HG03175 (cell line): ENCODE data around the gene NTRK2.

Experiments
- ATAC-seq: cut with Tn5 transposase; IDR thresholded peaks from one replicate; pipeline ENCODE4 v1.9.1; 2021; ENCODE audit warnings: mild to moderate bottlenecking, moderate library complexity; ENCODE audit not compliant: unreplicated experiment

The NTRK2 gene

GRCh38 chr9:84966876-84967830, 297.6 kb downstream of the NTRK2 start:
- ATAC-seq = no peak

DNA sequence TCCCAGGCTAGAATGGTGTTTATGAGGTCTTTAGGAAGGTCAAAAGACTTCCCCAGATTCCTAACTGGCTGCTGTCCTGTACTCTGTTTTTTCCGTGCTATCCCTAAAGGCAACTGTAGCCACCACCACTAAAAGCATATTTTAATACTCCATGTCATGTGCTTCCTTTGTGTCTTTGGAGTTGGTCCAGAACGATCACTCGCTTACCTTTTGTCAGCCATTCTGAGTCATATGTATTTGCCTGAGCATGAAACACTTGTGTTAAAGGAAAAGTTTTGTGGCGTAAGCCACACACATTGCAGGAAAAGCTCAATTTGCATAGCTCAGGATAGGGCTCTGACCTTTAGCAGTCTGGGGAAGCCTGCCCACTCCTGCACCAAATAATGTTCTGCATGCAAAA, 299.6 kb downstream of the NTRK2 start:
- no peak for ATAC-seq

DNA sequence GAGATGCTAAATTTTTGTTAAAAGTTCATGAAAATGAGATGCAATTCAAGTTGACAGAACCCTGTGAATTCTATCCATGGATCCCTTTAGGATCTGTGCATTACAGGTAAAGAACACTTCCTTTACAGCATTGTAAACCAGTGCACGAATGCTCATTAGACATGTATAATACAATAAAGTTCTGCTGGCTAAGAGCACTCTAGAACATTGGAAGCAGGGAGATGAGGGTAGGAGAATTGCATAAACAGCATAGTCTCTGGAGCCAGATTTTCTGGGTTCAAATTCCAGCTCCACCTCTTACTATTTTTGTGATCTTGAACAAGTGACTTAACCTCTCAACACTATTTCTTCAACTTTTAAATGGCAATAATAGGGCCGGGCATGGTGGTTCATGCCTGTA, 300.2 kb downstream of the NTRK2 start:
- no peak for ATAC-seq

- no peak for ATAC-seq
Observed at GRCh38 chr9:84970432-84970831, 300.9 kb downstream of the NTRK2 start.

- no peak for ATAC-seq
Observed at GRCh38 chr9:84971571-84971970, 302.0 kb downstream of the NTRK2 start.

DNA sequence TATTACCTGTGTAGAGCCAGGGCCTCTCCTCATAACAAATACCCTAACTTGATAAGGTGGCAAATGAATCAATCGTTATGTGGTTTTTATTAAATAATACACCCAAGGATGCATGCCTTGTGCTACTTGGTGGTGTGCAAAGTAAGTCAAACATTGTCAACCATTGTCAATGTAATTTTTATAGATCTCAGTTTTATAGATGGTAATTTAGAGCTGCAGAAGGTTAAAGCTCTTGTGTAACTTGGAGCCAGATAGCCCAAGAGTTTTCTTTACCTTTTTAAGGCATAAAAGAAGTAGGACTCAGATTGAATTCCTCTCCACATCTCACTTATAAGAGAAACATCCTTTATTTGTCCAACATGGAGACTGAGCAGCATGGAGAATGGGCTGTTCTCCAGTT, 304.7 kb downstream of the NTRK2 start:
- ATAC-seq = no peak

GRCh38 chr9:84974855-84975254, 305.3 kb downstream of the NTRK2 start:
- ATAC-seq = no peak

GRCh38 chr9:84975926-84976325, 306.4 kb downstream of the NTRK2 start:
- no peak for ATAC-seq

DNA sequence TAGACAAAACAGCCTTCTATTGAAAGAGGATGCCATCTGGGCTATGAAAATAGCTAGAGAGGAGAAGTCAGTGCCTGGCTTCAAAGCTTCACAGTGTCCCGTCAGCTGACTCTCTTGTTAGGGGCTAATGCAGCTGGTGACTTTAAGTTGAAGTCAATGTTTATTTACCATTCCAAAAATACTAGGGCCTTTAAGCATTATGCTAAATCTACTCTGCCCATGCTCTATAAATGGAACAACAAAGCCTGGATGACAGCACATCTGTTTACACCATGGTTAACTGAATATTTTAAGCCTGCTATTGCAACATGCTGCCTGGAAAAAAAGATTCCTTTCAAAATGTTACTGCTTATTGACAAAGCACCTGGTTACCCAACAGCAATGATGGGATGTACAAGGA, 309.1 kb downstream of the NTRK2 start:
- no peak for ATAC-seq

DNA sequence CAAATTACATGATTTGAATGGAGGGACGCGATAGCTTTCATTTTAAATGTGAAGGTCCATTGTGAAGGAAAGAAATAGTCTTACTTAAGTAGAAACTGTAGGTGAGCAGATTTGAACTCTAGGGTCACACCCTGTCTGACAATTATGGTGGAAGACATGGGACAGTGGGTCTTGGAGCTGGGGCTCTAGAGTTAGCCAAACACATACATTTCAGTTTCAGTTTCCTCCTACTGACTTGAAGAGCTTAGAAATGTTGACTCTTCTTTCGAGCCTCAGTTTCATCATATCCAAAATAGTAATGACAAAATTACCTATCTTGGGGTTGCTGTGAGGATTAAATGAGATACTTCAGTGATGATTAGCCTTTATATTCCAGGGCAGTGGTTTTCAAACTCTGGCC, 314.2 kb downstream of the NTRK2 start:
- ATAC-seq = no peak

- no peak for ATAC-seq
Observed at GRCh38 chr9:84988621-84989020, 319.1 kb downstream of the NTRK2 start.

GRCh38 chr9:84990416-84990815, 320.9 kb downstream of the NTRK2 start:
- no peak for ATAC-seq

DNA sequence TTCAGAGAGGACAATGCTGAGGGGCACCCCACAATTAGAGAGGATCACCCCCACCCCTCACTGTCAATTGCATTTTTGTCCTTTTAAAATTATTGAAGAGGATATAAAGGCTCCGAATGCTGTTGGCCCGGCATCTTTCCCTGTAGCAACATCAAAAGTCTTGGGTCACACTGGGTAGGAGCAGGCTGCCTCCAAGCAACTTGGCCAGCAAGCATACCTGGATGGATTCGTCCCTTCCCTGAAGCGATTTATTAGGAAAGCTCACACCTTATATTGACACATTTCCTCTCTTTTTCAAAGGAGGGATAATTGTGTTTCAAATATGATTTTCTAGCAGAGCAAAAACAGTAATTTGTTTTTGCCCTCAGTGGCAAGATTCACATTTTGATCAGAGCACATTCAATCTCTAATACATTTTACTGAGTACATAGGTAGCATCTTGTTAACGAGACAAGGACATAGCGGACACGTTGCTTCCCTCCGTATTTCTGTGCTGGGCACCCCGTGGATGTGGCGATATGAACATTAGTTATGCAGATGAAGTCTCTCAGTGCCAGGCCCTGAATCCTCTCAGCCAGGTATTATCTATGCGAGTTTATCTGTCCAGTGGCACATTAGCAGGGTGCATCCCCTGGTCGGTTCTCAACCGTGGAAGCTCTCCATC, 321.5 kb downstream of the NTRK2 start:
- no peak for ATAC-seq

DNA sequence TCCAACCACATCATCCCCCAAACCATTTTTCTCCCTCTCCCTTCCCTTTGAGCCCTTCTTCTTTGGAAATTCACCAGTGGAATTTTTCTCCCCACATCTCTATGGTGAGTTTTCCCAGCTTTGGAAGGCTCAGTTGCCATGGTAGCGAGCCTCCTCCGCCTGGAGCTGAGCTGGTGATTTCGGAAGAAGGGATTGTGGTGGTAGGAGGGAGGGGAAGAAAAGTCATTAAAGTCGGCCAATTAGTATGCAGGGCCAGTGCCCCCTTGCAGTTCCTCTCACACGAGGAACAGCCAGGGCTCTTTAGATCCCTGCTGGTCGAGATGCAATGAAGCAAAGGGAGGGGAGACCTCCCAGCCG, 322.0 kb downstream of the NTRK2 start:
- no peak for ATAC-seq

DNA sequence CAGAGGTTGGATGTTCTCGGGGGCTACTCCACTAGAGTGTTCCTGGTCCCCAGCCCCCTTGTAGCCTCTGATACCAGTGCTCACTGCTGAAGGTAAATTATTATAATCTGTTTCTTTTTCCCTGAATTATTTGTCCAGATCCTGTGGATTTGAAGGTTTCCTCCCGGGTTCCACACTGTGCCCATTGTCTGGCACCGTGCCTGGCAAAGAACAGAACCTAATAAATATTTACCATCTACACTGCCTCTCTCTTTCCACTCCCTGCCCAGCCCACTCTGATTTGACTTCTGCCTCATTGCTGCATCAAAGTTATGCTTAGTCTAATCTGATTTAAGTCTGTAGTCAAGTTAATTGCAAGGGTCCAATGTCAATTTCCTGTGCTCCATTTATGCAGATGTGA, 322.9 kb downstream of the NTRK2 start:
- no peak for ATAC-seq

- ATAC-seq = no peak
Observed at GRCh38 chr9:84993105-84993504, 323.6 kb downstream of the NTRK2 start.

DNA sequence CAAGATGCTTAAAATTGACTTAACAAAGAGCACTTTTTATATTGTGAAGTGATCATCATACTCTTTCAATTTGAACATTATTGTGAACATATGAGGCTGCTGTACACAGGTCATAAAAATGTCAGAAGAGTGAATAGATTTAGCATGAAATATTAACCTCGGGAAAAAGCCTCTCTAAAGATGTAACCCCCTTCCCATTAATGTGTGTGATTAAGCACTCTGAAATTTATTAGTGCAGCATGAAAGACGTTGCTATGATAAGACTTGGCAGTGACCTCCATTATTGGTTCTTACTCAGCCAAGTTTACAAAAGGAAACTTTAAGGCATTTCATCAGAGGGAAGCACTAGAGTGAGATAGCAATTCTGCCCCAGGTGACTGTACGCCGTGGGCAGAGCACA, 326.5 kb downstream of the NTRK2 start:
- ATAC-seq = no peak

DNA sequence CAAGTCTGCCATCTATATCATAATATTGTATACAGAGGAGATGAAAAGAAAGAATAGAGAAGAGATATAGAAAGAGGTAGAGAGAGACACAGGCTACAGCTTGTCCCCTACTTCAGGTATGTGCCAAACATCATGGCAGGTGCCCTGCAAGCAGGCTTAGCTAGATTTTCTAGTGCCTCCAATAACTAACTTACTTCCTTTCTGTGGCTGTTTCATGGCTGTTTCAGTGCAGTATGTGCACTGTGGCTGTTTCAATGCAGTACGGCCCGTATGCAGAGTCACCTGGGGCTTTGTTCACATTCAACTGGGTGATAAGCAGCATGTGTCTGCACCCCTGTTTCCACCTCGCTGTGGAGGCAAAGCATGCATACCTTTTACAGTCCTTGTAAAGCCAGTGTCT, 327.2 kb downstream of the NTRK2 start:
- ATAC-seq = no peak

GRCh38 chr9:84997472-84997871, 327.9 kb downstream of the NTRK2 start:
- no peak for ATAC-seq

DNA sequence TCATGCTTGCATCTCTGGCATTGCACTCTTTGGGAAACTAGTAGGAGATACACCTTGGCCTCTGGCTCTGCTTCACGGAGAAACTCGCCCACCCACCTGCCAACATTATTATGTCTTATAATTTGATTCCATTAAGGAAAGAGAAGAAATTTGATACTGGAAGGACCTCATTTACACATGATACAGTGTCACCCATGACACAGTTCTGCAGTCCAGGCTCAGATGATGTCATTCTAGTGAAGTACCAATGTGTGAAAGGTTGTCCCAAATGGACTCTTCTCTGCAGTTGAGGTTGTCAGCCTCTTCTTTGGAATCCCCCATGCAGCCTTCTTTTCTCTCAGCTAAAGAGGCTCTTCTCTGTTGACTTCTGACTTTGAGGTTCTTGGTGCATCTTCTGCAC, 329.1 kb downstream of the NTRK2 start:
- no peak for ATAC-seq

DNA sequence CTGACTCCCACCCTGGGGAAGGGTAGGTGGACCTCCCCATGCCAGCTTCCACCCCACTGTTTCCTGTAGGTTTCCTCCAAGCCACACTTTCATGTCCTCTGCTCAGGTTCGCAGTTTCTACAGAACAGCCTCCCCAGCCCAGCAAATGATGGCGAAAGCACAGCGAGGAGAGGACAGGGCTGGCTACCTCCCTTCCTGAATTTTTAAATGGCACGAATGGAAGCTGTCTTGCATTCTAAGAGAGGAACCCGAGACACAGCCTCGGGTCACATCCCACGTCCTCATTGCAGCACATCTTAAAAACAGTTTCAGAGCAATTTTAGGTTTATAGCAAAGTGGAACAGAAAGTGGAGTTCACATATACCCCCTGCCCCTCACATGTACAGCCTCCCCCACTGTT, 330.3 kb downstream of the NTRK2 start:
- ATAC-seq = no peak

DNA sequence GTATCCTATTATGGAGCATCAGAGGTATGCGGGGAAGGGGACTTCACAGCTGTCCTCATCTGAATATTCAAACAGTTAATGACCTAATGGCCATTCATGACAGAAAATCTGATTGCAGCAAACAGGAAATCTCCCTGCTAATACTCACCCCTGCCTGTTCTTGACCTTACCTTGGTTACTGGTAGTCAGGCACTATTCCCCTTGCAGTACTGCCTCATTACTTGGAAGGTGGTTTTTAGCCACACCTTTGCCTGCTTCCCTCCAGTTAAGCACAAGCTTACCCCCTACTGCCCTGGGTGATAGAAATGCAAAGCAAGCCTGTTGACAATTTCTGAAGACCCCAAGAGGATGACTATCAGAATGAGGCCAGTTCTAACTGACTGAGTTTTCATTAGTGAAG, 332.4 kb downstream of the NTRK2 start:
- no peak for ATAC-seq
